Activated naive CD4-positive, alpha-beta T cell treated with anti-CD3 and anti-CD28 coated beads, Interleukin-2, amount 50 U/mL, for 72 hours (primary cell): ENCODE results near the gene GPR55. TPM values are rescaled to one million over a fixed set of nuclear protein-coding genes. Genes with fewer than 3 reads are reported as not detected.

ENCODE experiments used
- ATAC-seq, 2 donors: fragments of 150-1000 bp; cut with Tn5 transposase; 2 replicates each; pipeline ENCODE4 v1.10.0; 2021; ENCODE audit warnings: mild to moderate bottlenecking in 2 of 2, moderate library complexity in 2 of 2
- DNase-seq, 2 donors: peaks; one replicate each; pipeline ENCODE4 v3.0.0; 2021 to 2022; ENCODE audit warnings: low spot score in 2 of 2
- H3K27ac Mint-ChIP-seq, 2 donors: one replicate each; pipeline ENCODE4 v1.8.0; 2022; ENCODE audit warnings: mild to moderate bottlenecking in 2 of 2, mixed read lengths in 2 of 2
- H3K36me3 Mint-ChIP-seq, 2 donors: one replicate each; pipeline ENCODE4 v1.8.0; 2022; ENCODE audit warnings: mixed read lengths in 2 of 2
- H3K9me3 Mint-ChIP-seq, 2 donors: one replicate each; pipeline ENCODE4 v1.8.0; 2022; ENCODE audit warnings: mixed read lengths in 2 of 2
- total RNA-seq, 2 donors: library from RNA; stranded (reverse); gene quantifications; one replicate each; pipeline ENCODE4 v1.2.3, GENCODE V29; 2022

GPR55 gene
- total RNA-seq, 2 donors from 2014 or later, result 2.6 to 12.1 TPM

DNA sequence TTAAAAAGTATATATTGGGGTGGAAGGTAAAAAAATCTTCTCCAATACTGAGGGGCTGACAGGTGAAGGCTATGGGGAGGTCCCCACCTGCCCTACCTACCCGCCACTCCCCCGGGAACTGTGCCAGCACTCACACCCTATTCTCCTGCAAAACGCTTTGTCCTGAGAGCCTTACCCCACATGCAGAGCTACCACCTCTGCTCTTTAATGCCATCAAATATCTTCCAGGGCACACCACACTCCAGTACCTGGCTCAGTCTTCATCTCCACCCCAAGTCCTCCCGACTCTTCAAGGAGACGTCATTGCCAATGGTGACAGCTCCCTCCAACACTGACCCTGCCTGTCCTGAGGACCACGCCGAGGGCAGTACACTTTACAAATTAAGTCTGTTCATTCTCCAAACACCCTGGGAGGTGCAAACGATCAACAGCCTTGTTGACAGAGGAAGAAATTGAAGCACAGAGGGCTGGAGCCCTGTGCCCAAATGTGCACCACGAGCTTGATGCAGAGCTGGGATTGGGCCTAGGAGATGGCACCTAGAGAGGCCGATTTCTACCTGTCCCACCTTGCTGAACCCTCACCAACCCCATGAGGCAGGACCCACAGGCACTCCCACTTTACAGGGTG, 6.0 kb upstream of the GPR55 start:
- H3K36me3 Mint-ChIP-seq, result peaks cover 9 to 14% of the 10 kb centered on the region in 2 donors
- DNase-seq (no peak), ATAC-seq (no peak)
- H3K9me3 Mint-ChIP-seq, result peaks cover 4 to 8% of the 10 kb centered on the region in 2 donors
- H3K27ac Mint-ChIP-seq, result peak overlapping the region in 1 of 2 donors; percentile 17

DNA sequence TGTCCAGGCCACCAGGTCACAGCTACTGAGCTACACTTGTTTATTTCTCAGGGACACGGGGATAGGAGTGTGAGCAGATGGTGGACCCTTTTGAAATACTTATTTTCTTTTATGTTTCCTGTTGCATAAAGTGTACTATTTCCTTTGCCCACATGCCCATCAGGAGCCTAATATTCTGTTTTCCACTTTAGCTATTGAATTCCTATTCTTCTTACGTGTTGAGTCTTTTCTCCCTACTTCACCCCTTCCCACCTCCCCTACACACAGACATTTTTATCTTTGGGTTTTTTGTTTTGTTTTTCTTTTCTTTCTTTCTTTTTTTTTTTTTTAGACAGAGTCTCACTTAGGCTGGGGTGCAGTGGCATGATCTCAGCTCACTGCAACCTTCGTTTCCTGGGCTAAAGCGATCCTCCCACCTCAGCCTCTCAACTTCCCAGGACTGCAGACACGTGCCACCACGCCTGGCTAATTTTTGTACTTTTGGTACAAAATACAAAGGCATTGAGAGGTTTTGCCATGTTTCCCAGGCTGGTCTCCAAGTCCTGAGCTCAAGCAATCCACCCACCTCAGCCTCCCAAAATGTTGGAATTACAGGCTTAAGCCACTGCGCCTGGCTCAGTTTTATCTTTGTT, 5.2 kb upstream of the GPR55 start:
- H3K9me3 Mint-ChIP-seq, result peaks cover 0 to under 1% of the 10 kb centered on the region in 2 donors
- peaks cover 1 to 6% of the 10 kb centered on the region in 2 donors for H3K36me3 Mint-ChIP-seq
- no peak for ATAC-seq
- no peak for DNase-seq
- H3K27ac Mint-ChIP-seq, result no peak overlapping the region

DNA sequence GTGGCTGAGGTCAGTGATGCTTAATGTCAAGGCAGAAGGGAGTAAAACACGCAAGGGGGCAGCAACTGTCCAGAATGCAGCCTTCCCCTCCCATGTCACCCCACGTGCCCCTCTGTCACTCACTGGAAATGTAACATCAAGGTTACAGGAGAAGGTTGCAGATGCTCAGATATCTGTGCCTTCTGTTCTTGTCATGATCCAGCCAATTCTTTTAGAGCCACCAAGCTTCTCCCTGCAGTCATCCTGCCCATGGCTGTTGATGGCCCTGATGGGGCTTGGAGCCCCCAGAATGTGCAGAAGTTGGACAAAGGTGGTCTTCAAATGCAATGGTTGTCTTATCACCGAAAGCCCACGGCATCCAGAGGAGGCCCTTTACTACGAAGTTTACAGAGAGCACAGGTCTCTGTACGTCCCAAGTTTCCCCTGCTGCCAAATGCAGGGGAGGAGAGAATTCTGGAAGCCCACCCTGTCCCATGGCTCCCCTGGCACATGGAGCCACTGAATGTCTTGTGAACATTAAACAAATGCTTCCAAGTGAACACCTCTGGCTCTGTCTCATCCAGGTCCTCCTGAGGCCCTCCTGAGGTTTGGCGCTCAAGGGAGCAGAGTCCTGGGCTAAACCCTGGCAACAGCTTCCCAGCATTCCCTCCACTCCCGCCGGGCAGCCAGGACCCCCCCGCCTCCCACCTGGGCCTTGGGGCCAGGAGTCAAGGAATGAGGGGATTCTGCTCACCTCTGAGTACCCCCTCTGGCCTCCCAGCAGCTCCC, 4.5 kb upstream of the GPR55 start:
- H3K9me3 Mint-ChIP-seq, result no peaks in the 10 kb centered on the region
- no peak overlapping the region for H3K27ac Mint-ChIP-seq
- H3K36me3 Mint-ChIP-seq, result peaks cover 0 to 5% of the 10 kb centered on the region in 2 donors
- no peak for ATAC-seq
- peak in 1 of 2 donors; percentile 51 for DNase-seq

DNA sequence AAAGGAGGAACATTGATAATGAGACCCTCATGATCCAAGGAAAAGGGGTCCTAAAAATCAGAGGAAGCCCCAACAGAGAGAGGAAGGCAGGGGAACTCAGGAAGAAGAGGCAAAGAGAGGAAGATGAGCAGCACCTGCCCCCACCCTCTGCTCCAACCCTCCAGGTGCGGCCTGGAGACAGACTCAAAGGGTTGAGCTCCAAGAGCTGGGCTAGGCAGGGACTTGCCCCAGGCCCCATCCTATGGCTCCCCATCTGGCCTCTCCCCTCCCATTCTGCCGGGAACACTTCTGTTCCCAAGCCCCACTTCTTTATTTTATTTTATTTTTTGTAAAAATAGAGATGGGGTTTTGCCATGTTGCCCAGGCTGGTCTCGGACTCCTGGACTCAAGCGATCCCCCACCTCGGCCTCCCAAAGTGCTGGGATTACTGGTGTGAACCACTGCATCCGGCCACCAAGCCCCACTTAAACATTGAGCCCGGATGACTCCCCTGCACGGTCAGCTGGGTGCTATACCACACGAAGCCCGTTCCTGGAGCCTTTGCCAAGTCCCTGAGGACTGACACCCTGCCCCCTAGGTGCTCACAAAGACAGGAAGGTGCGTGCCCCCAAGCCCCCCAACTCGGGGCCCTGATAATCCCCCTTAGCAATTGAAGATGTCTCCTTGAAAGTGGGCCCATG, 3.8 kb upstream of the GPR55 start:
- ATAC-seq (no peak), DNase-seq (no peak)
- H3K36me3 Mint-ChIP-seq, result peaks cover 0 to 8% of the 10 kb centered on the region in 2 donors
- peak overlapping the region; percentile 25 to 84 for H3K27ac Mint-ChIP-seq
- no peaks in the 10 kb centered on the region for H3K9me3 Mint-ChIP-seq

DNA sequence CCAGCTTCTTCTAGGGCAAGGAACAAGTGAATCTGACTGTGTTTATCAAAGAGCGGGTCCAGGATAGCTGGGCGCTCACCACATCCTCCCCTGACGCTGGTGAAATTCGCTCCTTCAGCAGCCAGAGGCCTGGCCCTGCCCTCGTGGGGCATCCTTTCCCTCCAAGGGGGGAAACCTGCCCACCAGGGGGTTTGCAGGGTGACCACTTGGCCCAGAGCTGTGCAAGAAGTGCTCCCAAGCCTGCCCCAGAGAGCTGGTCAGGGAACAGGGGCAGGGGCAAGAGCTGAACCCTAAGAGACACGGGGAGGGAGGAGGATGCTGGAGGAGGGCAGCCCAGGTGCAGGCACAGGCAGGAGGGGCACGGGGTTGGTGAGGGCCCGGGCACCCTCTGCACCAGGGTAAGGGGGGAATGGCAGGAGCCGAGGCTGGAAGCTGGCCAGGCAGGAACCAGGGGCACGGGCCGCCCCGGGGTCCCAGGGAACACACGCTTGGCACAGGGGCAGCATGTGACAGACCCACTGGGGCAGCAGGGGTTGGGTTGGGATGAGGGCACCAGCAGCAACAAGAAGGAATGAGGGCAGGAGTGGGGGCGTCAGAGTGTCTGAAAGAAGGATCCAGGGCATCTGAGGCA, 2.8 kb upstream of the GPR55 start:
- Mint-ChIP-seq H3K36me3 (peaks cover 0 to 10% of the 10 kb centered on the region in 2 donors), H3K9me3 (no peaks in the 10 kb centered on the region), H3K27ac (peak overlapping the region in 1 of 2 donors; percentile 84)
- DNase-seq (peak in 1 of 2 donors; percentile 57), ATAC-seq (no peak)

DNA sequence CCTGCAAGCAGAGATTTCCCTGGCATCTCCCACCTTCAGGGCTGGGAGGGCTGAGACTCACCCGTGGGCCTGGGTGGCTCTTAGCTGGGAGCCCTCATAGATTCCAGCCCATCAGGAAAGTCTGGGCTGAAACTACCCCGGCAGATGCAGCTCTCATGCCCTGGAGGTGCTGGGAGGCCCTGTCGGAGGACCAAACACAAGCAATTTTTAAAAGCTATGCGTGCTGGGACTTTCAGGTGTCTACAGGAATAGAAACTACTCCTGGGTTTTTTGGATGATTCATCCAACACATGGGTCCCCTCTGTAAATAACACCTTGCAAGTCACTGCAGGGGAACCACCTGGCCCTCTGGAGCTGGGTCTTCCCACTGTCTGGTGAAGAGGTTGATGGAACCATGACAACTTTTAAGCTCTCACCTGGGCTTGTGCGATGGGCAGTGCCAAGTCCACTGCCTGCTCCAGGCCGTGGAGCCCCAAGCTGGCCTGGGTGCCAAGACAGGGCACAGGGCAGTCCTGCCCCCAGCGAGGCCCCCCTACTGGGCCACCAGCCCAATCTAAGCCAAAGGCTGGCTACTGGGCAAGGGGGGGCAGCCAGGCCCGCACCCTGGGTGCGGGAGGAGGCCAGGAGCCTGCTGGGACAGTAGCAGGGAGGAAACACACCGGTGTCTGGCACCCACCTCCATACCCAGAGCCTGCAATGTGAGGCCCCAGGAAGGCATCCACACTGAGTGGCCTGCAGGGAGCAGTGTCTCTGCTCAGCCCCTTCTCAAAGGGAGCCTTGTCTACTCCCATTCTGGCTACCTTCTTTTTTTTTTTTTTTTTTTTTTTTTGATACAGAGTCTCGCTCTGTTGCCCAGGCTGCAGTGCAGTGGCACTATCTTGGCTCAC, 1.1 kb upstream of the GPR55 start:
- ATAC-seq, result peak; percentile 65 to 79
- DNase-seq, result peak; percentile 61 to 73
- no peaks in the 10 kb centered on the region for H3K9me3 Mint-ChIP-seq
- peaks cover 0 to 10% of the 10 kb centered on the region in 2 donors for H3K36me3 Mint-ChIP-seq
- H3K27ac Mint-ChIP-seq, result peak overlapping the region in 1 of 2 donors; percentile 99

DNA sequence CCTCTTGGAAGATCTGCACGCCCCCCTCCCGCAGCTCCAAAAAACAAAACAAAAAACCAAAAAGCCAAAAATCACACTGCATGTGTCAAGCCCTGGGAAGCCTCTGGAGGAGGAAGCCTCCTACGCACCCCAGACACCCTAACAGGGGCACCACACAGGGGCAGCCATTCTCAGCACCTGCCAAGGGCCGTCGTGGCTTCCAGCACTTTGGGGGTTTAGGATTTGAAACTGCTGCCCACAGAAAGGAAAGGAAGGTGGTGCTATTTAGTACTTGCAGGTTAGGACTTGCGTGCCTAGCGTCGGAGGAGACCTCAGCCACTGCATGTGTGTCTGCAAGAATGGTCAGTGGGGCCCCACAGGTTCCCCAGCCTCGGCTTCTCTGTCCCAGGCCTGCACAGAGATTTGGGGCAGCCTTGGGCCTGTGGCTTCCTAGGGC, 419 bp upstream of the GPR55 start:
- peak in 1 of 2 donors; percentile 67 for DNase-seq

DNA sequence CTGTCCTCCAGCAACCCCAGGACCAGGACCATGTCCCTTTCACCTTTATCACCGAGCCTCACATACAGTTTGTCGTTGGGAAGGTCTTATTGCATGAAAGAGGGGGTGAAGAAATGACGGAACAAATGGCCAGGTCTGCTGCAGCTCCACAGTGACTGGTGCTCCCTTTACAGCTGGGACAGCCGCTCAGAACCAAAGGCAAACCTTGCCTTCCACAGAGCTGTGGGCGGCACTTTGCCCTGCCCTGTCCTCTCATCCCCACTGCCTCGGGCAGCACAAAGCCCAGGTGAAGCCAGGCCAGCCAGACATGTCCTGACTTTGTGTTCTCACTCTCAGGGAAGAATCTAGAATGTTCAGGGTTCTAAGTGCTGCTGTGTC, 961 bp downstream of the GPR55 start:
- DNase-seq, result no peak
- Mint-ChIP-seq H3K9me3 (no peaks in the 10 kb centered on the region), H3K27ac (peak overlapping the region; percentile 89 to 99), H3K36me3 (peaks cover 0 to 10% of the 10 kb centered on the region in 2 donors)
- ATAC-seq, result no peak

More for the DNA sequence above, 419 bp upstream of the GPR55 start:
- peak; percentile 11 to 24 for ATAC-seq
- Mint-ChIP-seq H3K36me3 (peaks cover 0 to 10% of the 10 kb centered on the region in 2 donors), H3K27ac (peak overlapping the region; percentile 95 to 99), H3K9me3 (no peaks in the 10 kb centered on the region)

DNA sequence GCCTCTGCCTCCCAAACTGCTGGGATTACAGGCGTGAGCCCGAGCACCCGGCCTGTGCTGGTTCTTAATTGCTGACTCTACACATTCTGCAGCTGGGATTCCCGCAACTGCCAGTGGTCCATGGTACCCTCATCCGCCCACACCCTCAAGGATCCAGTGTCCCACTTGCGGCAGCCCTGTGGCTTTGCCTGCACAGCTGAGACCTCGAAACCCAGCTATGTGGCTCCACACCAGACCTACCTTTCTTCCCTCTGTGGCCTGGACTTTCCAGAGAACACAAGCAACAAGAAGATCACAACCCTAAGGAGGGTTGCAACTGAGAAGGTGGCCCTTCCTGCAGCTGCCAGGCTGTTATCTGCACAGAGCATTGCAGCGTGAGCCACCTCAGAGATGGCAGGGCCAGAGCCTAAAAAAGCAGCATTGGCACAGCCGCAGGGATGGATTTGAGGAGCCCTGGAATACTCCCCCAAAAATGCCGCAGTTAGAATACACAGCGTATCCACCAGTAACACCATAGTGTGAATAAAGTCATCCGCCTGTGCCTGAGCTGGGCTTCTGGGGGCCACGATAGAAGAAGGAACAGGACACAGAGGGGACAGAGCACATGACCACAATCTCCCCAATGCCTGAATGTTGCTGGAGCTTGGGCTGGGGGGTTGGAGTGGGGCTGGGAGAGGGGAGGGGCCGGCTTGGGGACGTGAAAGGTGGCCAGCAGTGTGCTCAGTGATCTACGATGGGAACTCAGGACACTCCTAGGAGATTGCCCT, 1.9 kb downstream of the GPR55 start:
- no peak for ATAC-seq
- DNase-seq, result peak in 1 of 2 donors; percentile 54
- Mint-ChIP-seq H3K36me3 (peaks cover 0 to 10% of the 10 kb centered on the region in 2 donors), H3K9me3 (no peaks in the 10 kb centered on the region), H3K27ac (no peak overlapping the region)

DNA sequence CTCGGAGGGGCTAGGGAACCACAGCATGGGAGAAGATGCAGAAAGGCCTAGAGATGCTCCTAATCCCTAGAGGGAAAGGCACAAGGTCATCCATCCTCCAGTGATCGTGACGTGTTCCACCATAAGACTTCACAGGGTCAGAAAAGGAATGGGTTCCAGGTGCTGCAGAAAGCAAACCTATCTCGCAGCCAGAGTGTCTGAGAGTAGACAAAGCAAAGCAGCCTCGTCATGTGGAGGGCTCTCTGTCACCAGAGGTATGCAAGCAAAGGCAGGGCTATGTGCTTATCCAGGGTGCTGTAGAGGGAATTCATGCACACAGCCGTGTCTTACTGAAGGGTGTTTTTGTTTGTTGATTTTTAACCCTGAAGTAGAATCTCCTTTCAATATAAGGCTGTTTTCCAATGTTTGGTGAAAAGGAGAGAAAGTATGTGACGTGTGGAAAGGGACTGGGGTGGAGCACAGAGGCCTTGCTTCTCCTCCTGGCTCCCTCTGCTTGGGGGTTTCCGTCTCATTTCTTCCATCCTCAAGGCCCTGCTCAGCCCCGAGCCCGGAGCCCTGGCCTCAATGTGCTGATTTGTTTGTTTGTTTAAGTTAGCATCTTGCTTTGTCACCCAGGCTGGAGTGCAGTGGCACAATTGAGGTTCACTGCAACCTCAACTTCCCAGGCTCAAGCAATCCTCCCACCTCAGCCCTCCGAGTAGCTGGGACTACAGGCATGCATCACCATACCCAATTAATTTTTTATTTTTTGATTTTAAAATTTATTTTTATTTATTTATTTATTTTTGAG, 3.0 kb downstream of the GPR55 start:
- ATAC-seq, result no peak
- Mint-ChIP-seq H3K27ac (no peak overlapping the region), H3K36me3 (peaks cover 0 to 6% of the 10 kb centered on the region in 2 donors), H3K9me3 (no peaks in the 10 kb centered on the region)
- DNase-seq, result no peak

DNA sequence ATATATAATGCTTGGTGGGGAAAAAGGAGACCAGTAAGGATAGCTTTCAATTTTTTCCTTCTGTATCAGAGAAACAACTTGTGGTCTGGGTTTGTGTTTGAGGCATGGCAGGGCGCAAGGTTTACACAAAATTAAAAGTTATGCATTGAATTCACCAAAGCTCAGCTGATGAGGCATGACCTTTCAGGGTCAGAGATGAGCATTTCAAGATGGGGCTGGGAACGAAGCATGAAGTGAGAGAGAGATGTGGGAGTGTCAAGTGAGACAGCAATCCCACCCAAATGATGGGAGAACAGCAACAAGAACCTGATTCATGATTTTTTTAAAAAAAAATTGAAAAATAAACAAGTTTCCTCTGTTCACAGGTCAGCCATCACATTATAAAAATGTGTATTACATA, 4.9 kb downstream of the GPR55 start:
- Mint-ChIP-seq H3K27ac (peak overlapping the region; percentile 4 to 77), H3K36me3 (peaks cover 0 to 5% of the 10 kb centered on the region in 2 donors)
- no peak for DNase-seq

DNA sequence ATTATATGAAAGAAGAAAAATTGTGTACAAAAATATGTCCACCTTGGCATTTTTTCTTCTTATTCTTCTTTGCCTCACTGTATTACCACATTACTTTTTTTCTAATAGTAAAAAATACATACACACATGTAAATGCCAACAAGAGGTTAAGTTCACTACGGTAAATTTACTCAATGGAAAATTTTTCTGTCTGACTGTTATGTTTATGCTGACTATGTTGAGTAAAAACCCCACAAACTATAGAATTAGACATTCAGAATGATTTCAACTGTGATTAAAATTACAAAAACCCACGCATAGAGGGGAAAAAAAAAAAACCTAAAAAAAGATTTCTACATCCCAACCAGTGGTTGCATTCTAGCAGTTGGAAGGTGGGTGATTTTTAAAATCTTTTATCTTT, 5.4 kb downstream of the GPR55 start:
- peak overlapping the region; percentile 4 to 77 for H3K27ac Mint-ChIP-seq
- DNase-seq (no peak), ATAC-seq (peak in 1 of 2 donors; percentile 61)
- no peaks in the 10 kb centered on the region for H3K9me3 Mint-ChIP-seq
- H3K36me3 Mint-ChIP-seq, result peaks cover 0 to 5% of the 10 kb centered on the region in 2 donors

More for the DNA sequence above, 4.9 kb downstream of the GPR55 start:
- H3K9me3 Mint-ChIP-seq, result no peaks in the 10 kb centered on the region
- ATAC-seq, result no peak

DNA sequence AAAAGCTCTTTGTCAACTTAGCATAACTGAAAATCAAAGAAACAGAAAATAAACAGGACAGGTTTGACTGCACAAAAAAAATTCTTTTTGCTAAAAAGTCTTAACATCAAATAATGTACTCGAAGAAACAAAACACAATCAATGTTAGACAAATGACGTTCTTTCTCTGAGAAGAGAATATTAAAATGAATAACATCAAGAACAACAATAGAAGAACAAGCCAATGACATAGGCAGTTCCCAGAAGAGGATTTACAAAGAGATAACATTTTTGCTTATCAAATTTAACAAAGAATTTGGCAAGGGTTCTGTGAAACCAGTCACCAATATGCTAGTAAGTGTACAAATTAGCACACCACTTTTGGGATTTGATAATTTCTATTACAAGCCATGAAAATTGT, 5.8 kb downstream of the GPR55 start:
- ATAC-seq (no peak), DNase-seq (no peak)
- Mint-ChIP-seq H3K36me3 (peaks cover 0 to 5% of the 10 kb centered on the region in 2 donors), H3K9me3 (no peaks in the 10 kb centered on the region), H3K27ac (peak overlapping the region in 1 of 2 donors; percentile 77)

DNA sequence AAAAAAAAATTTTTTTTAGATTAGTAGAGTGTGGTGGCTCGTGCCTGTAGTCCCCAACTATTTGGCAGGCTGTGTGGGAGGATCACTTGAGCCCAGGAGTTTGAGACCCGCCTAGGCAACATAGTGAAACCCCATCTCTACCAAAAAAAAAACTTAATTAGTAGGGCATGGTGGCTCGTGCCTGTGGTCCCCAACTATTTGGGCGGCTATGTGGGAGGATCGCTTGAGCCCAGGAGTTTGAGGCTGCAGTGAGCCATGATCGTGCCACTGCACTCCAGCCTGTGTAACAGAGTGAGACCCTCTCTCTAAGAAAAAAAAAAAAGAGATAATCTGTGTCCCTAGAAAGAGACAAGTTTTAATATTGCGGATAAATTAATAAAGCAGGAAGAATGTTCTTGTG, 8.8 kb downstream of the GPR55 start:
- DNase-seq (no peak), ATAC-seq (no peak)
- H3K27ac Mint-ChIP-seq, result no peak overlapping the region
- peaks cover 0 to 3% of the 10 kb centered on the region in 2 donors for H3K36me3 Mint-ChIP-seq
- H3K9me3 Mint-ChIP-seq, result no peaks in the 10 kb centered on the region
